Raji (cell line): Measurements from ENCODE around the gene PTGER4.
A peak's percentile ranks its signal among the peaks of the same experiment; 100 is the strongest.

Experiments used
- POLR2A ChIP-seq: IDR thresholded peaks from 2 replicates; pipeline ENCODE4 v1.6.1; 2011; ENCODE audit warnings: low read depth, low read length, control low read depth; ENCODE audit not compliant: insufficient read depth

PTGER4 gene

DNA sequence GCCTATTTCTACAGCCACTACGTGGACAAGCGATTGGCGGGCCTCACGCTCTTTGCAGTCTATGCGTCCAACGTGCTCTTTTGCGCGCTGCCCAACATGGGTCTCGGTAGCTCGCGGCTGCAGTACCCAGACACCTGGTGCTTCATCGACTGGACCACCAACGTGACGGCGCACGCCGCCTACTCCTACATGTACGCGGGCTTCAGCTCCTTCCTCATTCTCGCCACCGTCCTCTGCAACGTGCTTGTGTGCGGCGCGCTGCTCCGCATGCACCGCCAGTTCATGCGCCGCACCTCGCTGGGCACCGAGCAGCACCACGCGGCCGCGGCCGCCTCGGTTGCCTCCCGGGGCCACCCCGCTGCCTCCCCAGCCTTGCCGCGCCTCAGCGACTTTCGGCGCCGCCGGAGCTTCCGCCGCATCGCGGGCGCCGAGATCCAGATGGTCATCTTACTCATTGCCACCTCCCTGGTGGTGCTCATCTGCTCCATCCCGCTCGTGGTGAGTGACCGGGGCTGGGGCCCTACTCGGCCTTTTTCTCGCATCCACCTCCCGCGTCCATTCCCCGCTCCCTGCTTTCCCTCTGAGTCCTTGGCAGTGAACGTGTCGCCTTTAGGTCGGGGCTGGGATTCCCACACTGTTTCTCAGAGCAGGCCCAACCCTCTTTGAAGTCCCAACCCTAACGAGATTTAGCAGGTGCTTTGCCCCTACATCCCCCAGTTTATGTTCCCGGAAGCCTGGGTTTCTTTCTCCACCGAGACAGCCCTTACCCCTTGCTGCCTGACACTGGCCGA is 1.8 kb downstream of the PTGER4 start:
- 0 out of 2 replicates have a peak, but pooled peaks have one; percentile 25 for TF ChIP-seq POLR2A

DNA sequence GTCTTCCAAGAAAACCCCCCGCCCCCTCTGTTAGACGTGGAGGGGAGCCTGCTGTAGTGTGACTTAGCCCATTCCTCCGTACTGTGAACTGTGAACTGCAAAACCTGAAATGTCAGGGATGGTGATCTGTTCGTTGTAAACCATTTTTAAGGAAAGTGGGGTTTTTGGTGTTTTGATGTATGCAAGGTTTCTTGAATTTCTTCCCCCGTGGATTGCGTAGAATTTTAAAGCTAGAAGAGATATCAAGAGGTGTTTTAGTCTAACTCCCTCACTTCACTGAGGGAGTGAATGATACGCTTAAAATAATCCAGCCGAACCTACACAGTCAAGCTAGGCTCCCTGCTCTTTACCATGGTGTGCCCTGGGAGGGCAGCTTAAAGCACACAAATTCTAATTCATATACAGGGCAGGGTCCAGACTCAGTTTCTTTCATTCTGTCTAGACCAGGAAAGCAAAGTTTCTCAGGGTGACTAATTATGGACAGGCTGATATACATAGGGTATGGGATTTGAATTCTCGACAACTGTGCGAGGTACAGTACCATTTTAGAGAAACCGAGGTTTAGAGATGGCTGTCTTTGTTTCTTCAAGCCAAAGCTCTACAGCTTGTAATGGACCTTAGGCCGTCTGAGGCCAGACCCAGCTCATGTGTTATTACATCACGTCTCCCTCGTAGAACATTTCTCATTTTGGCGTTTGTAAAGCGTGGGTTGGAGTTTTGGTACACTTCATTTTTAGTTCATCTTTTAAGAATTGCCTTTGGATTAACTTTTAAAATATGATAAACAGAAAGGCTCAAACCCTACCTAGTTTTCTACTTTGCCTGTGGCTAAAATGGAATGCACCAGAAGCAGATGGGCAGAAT is 2.7 kb downstream of the PTGER4 start:
- no peak for TF ChIP-seq POLR2A

DNA sequence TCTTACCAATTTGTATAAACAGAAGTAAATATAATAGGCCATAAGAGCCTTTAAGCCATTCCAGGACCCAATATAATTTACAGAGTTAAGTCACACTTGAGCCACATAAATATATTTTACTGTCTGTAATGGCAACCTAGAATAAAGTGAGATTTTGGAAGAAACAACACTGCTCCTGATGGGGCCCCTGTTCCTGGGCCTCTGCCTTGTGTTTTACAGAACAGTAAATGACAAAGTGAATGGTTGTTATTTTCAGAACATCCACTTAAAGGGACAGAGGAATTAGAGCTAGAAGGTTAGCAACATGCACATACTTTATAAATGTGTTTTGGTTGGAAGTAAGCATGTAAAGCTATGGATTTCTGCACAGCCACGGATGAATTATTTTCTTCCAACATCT is 3.6 kb downstream of the PTGER4 start:
- no peak for TF ChIP-seq POLR2A

DNA sequence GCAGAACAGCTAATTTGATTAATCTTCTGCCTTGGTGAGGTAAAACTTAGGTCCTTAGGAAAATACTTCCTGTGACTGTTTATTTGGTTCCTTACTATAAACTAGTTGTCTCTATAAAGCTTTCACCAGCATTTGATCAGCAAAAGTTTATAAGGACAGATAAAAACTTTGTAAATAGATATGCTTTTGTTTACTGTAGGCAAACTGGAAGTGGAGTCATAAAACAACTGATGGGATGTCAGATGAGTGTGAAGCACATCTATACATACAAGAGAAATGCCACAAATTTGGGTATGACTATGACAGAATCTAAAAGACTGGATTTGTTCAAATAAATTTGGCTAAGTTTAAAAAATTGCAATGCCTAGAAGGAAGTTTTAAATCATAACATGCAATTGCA is 5.5 kb downstream of the PTGER4 start:
- no peak for TF ChIP-seq POLR2A

DNA sequence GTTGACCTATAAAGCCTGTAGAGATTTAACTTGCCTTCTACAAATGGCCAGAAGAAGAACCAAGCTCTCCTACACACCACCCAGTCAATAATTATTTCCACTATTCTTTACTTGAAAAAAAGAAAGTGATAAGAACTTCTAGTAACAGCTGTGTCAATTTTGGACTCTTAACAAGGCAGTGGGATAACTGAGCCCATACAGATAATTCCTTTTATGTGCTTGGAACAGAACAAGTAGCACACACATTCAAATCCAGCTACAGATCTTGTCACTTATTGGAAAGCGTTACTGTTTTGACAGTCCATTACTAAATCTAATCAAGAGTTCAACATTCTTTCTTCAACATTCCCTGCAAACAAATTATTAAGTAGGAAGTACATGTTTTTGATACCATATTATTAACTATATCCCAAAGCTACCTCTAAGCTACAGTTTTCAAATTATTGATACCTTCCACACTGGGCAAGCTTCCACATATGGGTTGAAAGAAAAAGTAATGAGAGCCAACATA is 6.3 kb downstream of the PTGER4 start:
- TF ChIP-seq POLR2A: no peak

DNA sequence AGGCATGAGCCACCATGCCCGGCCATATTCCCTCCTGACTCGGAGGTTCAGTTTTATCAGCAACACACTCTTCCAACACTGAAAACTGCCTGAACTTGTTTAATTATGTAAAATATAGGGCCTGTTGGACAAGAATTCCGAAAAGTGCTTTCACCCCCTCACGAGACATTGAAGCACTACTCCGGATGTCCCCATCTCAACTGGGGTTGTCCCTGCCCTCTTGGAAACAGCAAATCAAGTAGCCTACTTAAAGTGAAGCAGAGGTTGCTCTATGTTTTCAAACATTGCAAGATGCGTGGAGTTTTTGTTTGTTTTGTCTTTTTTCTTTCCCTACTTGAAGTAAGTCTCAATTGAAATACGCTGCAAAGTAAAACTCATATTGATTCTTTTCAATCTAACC is 7.6 kb downstream of the PTGER4 start:
- TF ChIP-seq POLR2A: no peak

DNA sequence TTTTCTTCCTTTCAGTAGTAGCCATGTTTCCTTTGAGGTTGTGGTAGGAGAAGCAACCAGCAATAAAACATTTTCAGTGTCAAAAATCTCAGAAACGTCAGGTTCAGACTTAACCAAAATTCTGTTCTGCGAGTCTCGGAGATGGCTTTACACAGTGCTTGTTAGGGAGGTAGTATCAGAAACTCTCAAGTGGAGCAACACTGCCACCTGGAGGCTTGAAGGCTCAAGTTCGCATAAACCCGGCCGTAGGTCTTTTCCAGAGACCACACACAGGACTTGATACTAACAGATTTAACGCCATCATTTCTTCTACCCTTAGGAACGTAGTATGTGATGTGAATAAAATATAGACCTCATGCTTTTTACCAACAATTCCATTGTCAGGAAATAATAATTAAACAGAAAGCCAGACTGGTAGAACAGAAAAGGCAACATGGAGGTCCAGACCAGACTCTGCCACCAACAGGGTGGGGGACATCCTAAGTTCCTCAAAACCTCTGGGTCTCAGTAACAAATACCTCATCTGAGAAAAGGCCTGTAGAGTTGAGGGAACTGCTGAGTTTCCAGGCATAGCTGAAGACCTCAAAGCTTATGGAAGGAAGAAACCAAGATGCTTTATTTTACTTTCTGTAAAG is 8.5 kb downstream of the PTGER4 start:
- no peak for TF ChIP-seq POLR2A

DNA sequence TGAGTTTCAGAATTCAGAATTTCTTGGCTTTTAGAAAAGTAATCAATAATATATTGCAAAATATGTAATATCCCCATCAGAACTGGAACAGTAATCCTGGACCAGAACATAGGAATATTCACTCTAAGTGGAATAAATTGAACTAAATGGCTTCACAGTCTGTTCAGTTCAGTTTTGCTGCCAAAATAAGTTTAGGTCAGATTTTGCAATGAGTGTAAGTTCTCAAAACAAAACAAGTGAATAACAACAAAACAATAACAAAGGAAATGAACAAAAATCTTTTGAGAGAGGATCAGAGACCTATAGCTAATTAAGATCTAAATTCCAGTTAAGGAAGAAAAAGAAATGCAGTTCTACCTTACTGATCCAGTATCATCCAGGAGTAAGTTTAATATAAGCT is 9.3 kb downstream of the PTGER4 start:
- TF ChIP-seq POLR2A: no peak

DNA sequence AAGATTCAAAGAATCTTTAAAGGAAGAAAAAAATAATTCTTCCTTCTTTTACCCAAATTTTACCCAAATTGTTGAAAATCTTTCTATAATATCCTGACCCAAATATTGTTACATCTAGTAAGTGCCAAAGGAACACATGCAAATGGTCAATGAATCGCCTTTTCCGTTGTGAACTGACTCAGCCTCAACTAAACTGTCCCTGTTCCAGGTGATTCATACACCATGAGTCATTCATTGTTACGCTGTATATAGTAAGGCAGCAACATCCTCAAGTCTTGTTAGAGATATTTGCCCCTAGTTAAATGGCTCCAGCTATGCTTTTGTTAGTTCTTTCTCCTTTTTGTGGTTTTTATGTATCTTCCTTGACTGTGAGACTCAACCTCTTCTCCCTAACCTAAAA is 9.7 kb downstream of the PTGER4 start:
- no peak for TF ChIP-seq POLR2A

DNA sequence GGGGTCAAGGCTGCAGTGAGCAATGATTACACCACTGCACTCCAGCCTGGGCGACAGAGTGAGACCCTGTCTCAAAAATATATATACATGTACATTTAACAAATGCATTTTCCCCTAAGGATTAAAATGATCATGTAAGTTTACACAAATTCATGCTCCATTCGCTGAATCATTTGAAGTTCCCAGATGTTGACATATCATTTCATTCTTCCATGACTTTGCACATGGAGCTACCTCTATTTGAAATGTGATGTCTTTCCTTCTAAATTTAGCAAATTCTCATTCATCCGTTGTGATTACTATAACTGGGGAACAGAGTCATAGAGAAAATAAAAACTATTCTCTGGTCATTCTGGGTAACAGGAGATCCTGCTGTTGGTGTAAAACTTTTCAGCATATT is 10.6 kb downstream of the PTGER4 start:
- TF ChIP-seq POLR2A: no peak

DNA sequence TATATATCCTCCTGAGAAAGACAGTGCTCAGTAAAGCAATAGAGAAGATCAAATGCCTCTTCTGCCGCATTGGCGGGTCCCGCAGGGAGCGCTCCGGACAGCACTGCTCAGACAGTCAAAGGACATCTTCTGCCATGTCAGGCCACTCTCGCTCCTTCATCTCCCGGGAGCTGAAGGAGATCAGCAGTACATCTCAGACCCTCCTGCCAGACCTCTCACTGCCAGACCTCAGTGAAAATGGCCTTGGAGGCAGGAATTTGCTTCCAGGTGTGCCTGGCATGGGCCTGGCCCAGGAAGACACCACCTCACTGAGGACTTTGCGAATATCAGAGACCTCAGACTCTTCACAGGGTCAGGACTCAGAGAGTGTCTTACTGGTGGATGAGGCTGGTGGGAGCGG is 12.2 kb downstream of the PTGER4 start:
- no peak for TF ChIP-seq POLR2A

DNA sequence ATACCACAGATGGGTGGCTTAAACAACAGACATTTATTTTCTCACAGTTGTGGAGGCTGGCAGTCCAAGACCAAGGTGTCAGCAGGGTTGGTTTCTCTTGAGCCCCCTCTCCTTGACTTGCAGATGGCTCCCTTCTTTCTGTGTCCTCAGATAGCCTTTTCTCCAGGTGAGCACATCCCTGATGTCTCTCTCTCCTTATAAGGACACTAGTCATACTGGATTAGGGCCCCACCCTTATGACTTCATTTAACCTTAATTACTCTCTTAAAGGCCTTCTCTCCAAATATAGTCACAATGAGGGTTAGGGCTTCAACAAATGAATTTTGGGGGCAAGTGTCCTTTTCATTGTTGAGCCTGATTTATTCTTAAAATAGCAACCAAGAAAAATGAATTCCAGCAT is 14.7 kb downstream of the PTGER4 start:
- TF ChIP-seq POLR2A: no peak

DNA sequence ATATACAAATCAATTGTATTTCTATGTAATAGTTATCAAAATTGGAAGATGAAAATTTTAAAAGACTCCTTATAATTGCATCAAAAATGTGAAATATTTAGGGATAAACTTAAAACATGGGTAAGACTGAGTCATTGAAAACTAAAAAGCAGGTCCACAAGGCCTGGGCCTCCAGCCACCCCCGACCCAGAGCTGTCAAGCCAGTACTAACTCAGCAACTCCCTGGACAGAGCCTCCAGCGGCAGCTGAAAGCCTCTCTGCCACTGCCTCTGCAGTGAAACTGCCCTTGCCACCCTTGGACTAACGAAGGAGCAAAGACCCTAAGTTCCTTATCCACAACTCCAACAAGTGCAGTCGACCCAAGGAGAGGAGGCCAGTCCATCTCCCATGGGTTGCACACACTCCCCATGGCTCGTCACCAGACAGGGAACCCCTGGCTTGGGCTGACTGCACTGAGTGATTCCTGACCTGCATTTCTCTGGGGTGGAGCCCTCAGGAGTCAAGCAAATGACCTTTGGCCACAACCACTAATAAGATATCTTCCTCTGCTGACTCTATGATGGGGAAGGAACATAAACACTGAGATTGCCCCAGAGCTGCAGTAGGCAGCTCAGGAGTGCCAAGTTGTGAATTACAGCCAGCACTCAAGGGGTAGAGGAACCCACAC is 20.5 kb downstream of the PTGER4 start:
- TF ChIP-seq POLR2A: no peak

DNA sequence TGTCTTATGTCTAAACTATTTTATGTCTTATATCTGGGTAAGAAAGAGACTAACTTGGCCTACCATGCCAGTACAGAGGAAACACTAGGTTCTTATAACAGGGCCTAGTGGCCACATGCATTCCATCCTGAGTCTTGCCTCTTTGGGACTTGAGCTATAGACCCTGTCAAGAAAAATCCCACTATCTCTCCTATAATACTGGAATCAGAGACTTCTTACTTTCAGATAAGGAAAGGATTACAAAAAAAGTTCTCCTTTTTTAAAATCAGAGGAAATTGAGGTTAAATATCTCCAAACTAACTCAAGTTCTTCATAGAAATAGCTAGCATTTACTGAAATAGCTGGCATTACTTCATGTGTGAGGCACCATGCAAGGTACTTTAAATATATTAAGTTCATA is 34.3 kb downstream of the PTGER4 start:
- TF ChIP-seq POLR2A: no peak

DNA sequence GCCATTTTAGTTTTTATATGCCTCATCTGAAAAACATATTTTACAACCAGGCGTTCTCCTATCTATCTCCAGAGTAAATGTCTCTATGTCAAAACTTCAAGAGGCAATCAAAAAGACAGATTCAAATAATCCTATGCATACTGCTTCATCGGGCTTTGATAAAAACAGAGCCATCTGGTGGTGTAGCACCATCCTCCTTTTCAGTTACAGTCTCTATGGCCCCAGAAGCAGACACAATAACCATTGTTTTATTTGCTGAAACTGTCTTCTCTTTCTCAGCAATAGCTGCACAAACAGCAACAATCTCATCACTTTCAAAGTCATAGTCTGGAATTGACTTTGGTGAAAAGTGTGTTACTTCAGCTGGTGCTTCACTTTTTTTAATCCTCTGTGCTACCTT is 36.3 kb downstream of the PTGER4 start:
- TF ChIP-seq POLR2A: no peak

DNA sequence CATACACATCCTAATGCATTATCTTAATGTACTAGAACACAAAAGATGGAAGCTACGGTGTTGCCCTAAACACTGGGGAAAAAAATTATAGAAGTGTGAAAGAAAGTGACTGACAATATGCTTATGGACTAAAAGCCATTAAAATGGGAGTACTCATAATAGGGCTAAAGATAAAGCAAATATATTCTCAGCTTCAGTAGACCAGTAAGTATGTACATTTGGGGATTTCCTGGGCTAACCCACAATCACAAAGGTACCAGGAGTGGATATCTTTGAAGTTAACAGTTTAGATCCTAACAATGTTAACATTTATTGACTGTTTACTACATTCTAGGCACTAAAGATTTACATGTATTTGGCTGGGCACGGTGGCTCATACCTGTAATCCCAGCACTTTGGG is 36.9 kb downstream of the PTGER4 start:
- no peak for TF ChIP-seq POLR2A

DNA sequence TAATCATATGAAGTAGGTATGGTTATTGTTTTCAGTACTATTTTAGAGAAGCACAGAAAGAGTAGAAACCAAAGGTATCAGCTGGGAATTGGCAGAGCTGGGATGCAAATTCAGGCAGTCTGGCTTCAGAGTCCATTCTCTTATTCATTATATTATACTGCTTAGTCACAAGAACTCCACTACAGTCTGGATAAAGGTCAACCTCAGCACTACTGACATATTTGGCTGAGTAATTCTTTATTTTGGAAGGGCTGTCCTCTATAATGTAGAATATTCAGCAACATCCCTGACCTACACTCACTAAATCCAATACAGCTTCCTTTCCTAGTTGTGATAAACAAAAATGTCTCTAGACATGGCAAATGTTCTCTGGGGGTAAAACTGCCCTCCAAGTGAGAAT is 37.6 kb downstream of the PTGER4 start:
- no peak for TF ChIP-seq POLR2A
